HepG2 (cell line): ENCODE data around the gene GZF1. TPM values are rescaled to one million over a fixed set of nuclear protein-coding genes. Genes with fewer than 3 reads are reported as not detected.
A peak's percentile ranks its signal among the peaks of the same experiment; 100 is the strongest.

ENCODE experiments used
- ARID5B ChIP-seq: IDR thresholded peaks from 2 replicates; pipeline ENCODE4 v1.4.0; 2020; ENCODE audit warnings: mild to moderate bottlenecking, missing genetic modification reagents
- CREB3 ChIP-seq: sonication (generic); formaldehyde crosslinking; IDR thresholded peaks from 2 replicates; pipeline ENCODE4 v1.5.0; 2020; ENCODE audit warnings: missing genetic modification reagents
- GATAD2A ChIP-seq: IDR thresholded peaks from 2 replicates; pipeline ENCODE4 v1.6.1; 2016
- HCFC1 ChIP-seq: fragments of 150-350 bp; IDR thresholded peaks from 2 replicates; pipeline ENCODE4 v1.6.1; 2014; ENCODE audit warnings: low read depth, low read length
- KLF16 ChIP-seq, 2 experiments: sonication (generic) in 1 of 2; formaldehyde crosslinking in 1 of 2; IDR thresholded peaks; 2 replicates each; pipeline versions ENCODE4 v1.6.1 to v1.8.0; 2016 to 2023; ENCODE audit warnings: missing genetic modification reagents in 2 of 2, missing compliant biosample characterization in 1 of 2
- KLF6 ChIP-seq: IDR thresholded peaks from 2 replicates; pipeline ENCODE4 v1.8.0; 2016; ENCODE audit warnings: missing biosample characterization, missing genetic modification reagents
- MXD1 ChIP-seq: sonication (generic); formaldehyde crosslinking; IDR thresholded peaks from 2 replicates; pipeline ENCODE4 v1.4.0; 2020; ENCODE audit warnings: mild to moderate bottlenecking, missing genetic modification reagents
- NCOR1 ChIP-seq: fragments of 200-600 bp; sonication (generic); IDR thresholded peaks from 2 replicates; pipeline ENCODE4 v1.7.0; 2017; ENCODE audit warnings: antibody characterized with exemption, low read length, borderline replicate concordance
- NKX3-1 ChIP-seq: sonication (generic); formaldehyde crosslinking; IDR thresholded peaks from 2 replicates; pipeline ENCODE4 v1.5.0; 2020; ENCODE audit warnings: missing genetic modification reagents
- PHF20 ChIP-seq: sonication (generic); formaldehyde crosslinking; IDR thresholded peaks from 2 replicates; pipeline ENCODE4 v1.5.0; 2020; ENCODE audit warnings: mild to moderate bottlenecking, missing genetic modification reagents
- SMAD1 ChIP-seq: sonication (generic); formaldehyde crosslinking; IDR thresholded peaks from 2 replicates; pipeline ENCODE4 v1.4.0; 2020; ENCODE audit warnings: missing genetic modification reagents, low read depth, mild to moderate bottlenecking, borderline replicate concordance
- SP1 ChIP-seq, 2 experiments: fragments of 450-650 bp in 1 of 2; sonication (generic) in 1 of 2; formaldehyde crosslinking in 1 of 2; IDR thresholded peaks; 2 replicates each; pipeline versions ENCODE4 v1.4.0 to v1.6.1; 2016 to 2020; ENCODE audit warnings: missing genetic modification reagents in 1 of 2
- SSRP1 ChIP-seq: IDR thresholded peaks from 2 replicates; pipeline ENCODE4 v1.6.1; 2016; ENCODE audit warnings: control low read depth
- TEAD3 ChIP-seq: optimal IDR thresholded peaks from 2 replicates; pipeline ENCODE3; 2016; ENCODE audit warnings: borderline replicate concordance
- ZBTB42 ChIP-seq: sonication (generic); formaldehyde crosslinking; IDR thresholded peaks from 2 replicates; pipeline ENCODE4 v1.5.0; 2020; ENCODE audit warnings: mild to moderate bottlenecking, missing genetic modification reagents
- ZBTB46 ChIP-seq: sonication (generic); formaldehyde crosslinking; IDR thresholded peaks from 2 replicates; pipeline ENCODE4 v1.4.0; 2020; ENCODE audit warnings: mild to moderate bottlenecking, missing genetic modification reagents, borderline replicate concordance
- ZNF18 ChIP-seq: sonication (generic); formaldehyde crosslinking; IDR thresholded peaks from 2 replicates; pipeline ENCODE4 v1.8.0; 2022; ENCODE audit warnings: mild to moderate bottlenecking, missing genetic modification reagents; ENCODE audit not compliant: insufficient replicate concordance
- ZNF24 ChIP-seq: fragments of 450-650 bp; IDR thresholded peaks from 2 replicates; pipeline ENCODE4 v1.6.1; 2017; ENCODE audit warnings: antibody characterized with exemption, mild to moderate bottlenecking
- ZNF709 ChIP-seq: sonication (generic); formaldehyde crosslinking; IDR thresholded peaks from 2 replicates; pipeline ENCODE4 v1.5.0; 2020; ENCODE audit warnings: mild to moderate bottlenecking, missing genetic modification reagents
- polyA plus RNA-seq, 8 experiments: library from polyadenylated mRNA; depleted of rRNA in 3 of 8; stranded (reverse) in 7 of 8; unstranded in 1 of 8; fragments of >200 nt; fragmentation: Illumina TruSeq in 4 of 8; extraction: Trizol in 4 of 8; gene quantifications; 2 replicates each; pipeline versions ENCODE4 v1.2.1 to v1.2.3, GENCODE V29; 2011 to 2016; ENCODE audit warnings: low read depth in 4 of 8, missing spikeins in 1 of 8, mixed read lengths in 1 of 8; ENCODE audit not compliant: insufficient read depth in 1 of 8
- total RNA-seq, 5 experiments: library from RNA; depleted of rRNA; stranded (reverse); fragments of >200 nt; fragmentation: Illumina TruSeq; extraction: Trizol; gene quantifications; 2 replicates each; pipeline ENCODE4 v1.2.3, GENCODE V29; 2016; ENCODE audit warnings: low read depth in 1 of 5

Gene GZF1
- total and polyA plus RNA-seq, 2 of the 13 experiments (the other 11 are each of a cell fraction or from before 2014, with no cell fraction given) = 16.9 to 26.0 TPM

GRCh38 chr20:23357767-23358562 lies 4.0 kb upstream of the GZF1 start (continued):
- TF ChIP-seq ARID5B (peak; percentile 84), SSRP1 (no peak), ZNF709 (CRISPR knock-in tag) (no peak; the same call in 1 of the 2 replicates), KLF6 (CRISPR knock-in tag) (peak; percentile 87), NKX3-1 (CRISPR knock-in tag) (no peak), ZNF18 (CRISPR knock-in tag) (peak; percentile 73), ZBTB46 (CRISPR knock-in tag) (no peak), NCOR1 (peak; percentile 73; the same call in 1 of the 2 replicates), TEAD3 (CRISPR knock-in tag) (peak; percentile 54), ZBTB42 (CRISPR knock-in tag) (peak; percentile 80; the same call in 1 of the 2 replicates), CREB3 (0 out of 2 replicates have a peak, but pooled peaks have one; percentile 82), KLF16 (CRISPR knock-in tag; IDR thresholded peaks at IDR 0.05) (peak; percentile 61 to 92; a peak in 2 of 4 replicates), SMAD1 (peak; percentile 89; the same call in 1 of the 2 replicates), PHF20 (peak; percentile 95), GATAD2A (peak; percentile 83), MXD1 (CRISPR knock-in tag) (no peak; the same call in 1 of the 2 replicates), ZNF24 (no peak), SP1 (IDR thresholded peaks at IDR 0.05) (no peak), SP1 (CRISPR knock-in tag; IDR thresholded peaks at IDR 0.05) (peak; percentile 91), HCFC1 (peak; percentile 72)
